Suprapubic skin (tissue), 4 donors: Measurements from ENCODE around the gene TMEM45B. TPM values are rescaled to one million over a fixed set of nuclear protein-coding genes. Genes with fewer than 3 reads are reported as not detected.

Experiments used
- DNase-seq, 2 donors: peaks; one replicate each; pipeline ENCODE4 v3.0.0-alpha.2; 2019; ENCODE audit warnings: low spot score in 2 of 2
- H3K27ac ChIP-seq: fragments of 200-600 bp; sonication (generic); one replicate; pipeline ENCODE4 v1.5.1; 2019
- H3K27me3 ChIP-seq: fragments of 200-600 bp; sonication (generic); one replicate; pipeline ENCODE4 v1.5.1; 2019
- H3K36me3 ChIP-seq: fragments of 200-600 bp; sonication (generic); one replicate; pipeline ENCODE4 v1.5.1; 2019
- H3K4me1 ChIP-seq: fragments of 200-600 bp; sonication (generic); one replicate; pipeline ENCODE4 v1.5.1; 2019
- H3K4me3 ChIP-seq: fragments of 200-600 bp; sonication (generic); one replicate; pipeline ENCODE4 v1.5.1; 2019; ENCODE audit warnings: mild to moderate bottlenecking
- H3K9me3 ChIP-seq: fragments of 200-600 bp; sonication (generic); one replicate; pipeline ENCODE4 v1.5.1; 2019
- EP300 ChIP-seq: sonication (generic); formaldehyde crosslinking; IDR thresholded peaks from one replicate; pipeline ENCODE4 v1.6.1; 2017; ENCODE audit warnings: antibody characterized with exemption
- POLR2A ChIP-seq, 2 donors: fragments of 450-650 bp; IDR thresholded peaks; one replicate each; pipeline ENCODE4 v1.6.1; 2017; ENCODE audit warnings: antibody characterized with exemption in 2 of 2, mild to moderate bottlenecking in 2 of 2, moderate library complexity in 2 of 2
- POLR2AphosphoS5 ChIP-seq, 3 donors: sonication (generic); formaldehyde crosslinking; IDR thresholded peaks; one replicate each; pipeline ENCODE4 v1.6.1; 2017; ENCODE audit warnings: antibody characterized with exemption in 3 of 3
- whole genome bisulfite sequencing: methylation state at CpG from one replicate; pipeline ENCODE4 v1.1.5; 2018; 5-methylcytosine and 5-hydroxymethylcytosine counted together
- total RNA-seq, 4 donors: library from RNA; depleted of rRNA; stranded (reverse); fragments of >200 nt; gene quantifications; one replicate each; pipeline ENCODE4 v1.1.0, GENCODE V29; 2016
- TF ChIP-seq, protein P1 (sequence below), 2 donors: fragments of 200-600 bp in 1 of 2; fragments of 450-650 bp in 1 of 2; sonication (generic) in 1 of 2; IDR thresholded peaks; one replicate each; pipeline ENCODE4 v1.5.1; 2016 to 2019; ENCODE audit warnings: antibody characterized with exemption in 2 of 2, mild to moderate bottlenecking in 1 of 2, moderate library complexity in 1 of 2

The TMEM45B gene
- total RNA-seq, 4 donors from 2014 or later, result 19.9 to 42.0 (median 35.9) TPM

DNA sequence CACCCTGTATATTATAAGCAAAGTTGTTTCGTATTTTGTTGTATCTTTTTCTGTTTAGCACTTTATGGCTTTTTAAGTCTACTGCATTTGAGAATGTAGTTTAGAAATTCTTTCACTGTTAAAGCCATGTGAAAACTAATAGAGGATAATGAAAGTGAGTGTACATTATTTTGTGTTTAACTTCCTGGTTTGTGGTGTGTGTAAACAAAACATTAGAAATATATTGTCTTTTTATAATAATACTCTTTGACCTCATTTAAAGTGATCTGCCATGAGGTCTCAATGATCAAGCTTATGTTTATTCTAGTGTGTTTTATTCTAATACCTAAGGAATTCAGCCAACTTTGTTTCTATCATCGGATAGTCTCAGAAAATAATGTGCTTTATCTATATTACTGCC lies 27.4 kb upstream of the TMEM45B start:
- H3K27me3 ChIP-seq, result peaks cover 3% of the 10 kb centered on the region
- TF ChIP-seq POLR2A (IDR thresholded peaks at IDR 0.05) (no peak), POLR2AphosphoS5 (IDR thresholded peaks at IDR 0.05) (no peak), EP300 (no peak)
- TF ChIP-seq, protein P1, sequence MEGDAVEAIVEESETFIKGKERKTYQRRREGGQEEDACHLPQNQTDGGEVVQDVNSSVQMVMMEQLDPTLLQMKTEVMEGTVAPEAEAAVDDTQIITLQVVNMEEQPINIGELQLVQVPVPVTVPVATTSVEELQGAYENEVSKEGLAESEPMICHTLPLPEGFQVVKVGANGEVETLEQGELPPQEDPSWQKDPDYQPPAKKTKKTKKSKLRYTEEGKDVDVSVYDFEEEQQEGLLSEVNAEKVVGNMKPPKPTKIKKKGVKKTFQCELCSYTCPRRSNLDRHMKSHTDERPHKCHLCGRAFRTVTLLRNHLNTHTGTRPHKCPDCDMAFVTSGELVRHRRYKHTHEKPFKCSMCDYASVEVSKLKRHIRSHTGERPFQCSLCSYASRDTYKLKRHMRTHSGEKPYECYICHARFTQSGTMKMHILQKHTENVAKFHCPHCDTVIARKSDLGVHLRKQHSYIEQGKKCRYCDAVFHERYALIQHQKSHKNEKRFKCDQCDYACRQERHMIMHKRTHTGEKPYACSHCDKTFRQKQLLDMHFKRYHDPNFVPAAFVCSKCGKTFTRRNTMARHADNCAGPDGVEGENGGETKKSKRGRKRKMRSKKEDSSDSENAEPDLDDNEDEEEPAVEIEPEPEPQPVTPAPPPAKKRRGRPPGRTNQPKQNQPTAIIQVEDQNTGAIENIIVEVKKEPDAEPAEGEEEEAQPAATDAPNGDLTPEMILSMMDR (IDR thresholded peaks at IDR 0.05), result no peak
- H3K4me3 ChIP-seq, result no peak overlapping the region
- WGBS, result 82% methylated on average over 2 of the region's 2 CpGs
- H3K36me3 ChIP-seq, result no peaks in the 10 kb centered on the region
- no peak for DNase-seq
- H3K27ac ChIP-seq, result no peak overlapping the region
- H3K9me3 ChIP-seq, result no peaks in the 10 kb centered on the region
- peaks cover 9% of the 10 kb centered on the region for H3K4me1 ChIP-seq

DNA sequence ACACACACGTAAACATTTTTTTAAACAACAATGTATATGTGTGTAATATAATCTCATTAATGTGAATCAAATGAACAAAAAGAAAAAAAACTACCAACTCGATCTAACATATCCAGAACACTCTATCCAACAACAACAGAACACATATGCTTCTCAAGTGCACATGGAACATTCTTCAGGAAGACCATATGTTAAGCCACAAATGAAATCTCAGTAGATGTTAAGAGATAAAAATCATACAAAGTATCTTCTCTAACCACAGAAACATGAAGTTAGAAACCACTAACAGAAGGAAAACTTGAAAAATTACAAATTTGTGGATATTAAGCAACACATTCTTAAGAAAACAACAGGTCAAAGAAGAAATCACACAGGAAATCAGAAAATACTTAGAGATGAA lies 25.5 kb upstream of the TMEM45B start:
- Histone ChIP-seq H3K27me3 (peaks cover 3% of the 10 kb centered on the region), H3K9me3 (no peaks in the 10 kb centered on the region), H3K4me1 (peaks cover 9% of the 10 kb centered on the region), H3K27ac (no peak overlapping the region), H3K4me3 (no peak overlapping the region), H3K36me3 (no peaks in the 10 kb centered on the region)
- WGBS, result 50% methylated on average over 2 of the region's 2 CpGs
- DNase-seq, result no peak
- no peak for TF ChIP-seq EP300
- TF ChIP-seq, protein P1 (IDR thresholded peaks at IDR 0.05), result no peak
- no peak for TF ChIP-seq POLR2AphosphoS5 (IDR thresholded peaks at IDR 0.05)
- TF ChIP-seq POLR2A (IDR thresholded peaks at IDR 0.05), result no peak

DNA sequence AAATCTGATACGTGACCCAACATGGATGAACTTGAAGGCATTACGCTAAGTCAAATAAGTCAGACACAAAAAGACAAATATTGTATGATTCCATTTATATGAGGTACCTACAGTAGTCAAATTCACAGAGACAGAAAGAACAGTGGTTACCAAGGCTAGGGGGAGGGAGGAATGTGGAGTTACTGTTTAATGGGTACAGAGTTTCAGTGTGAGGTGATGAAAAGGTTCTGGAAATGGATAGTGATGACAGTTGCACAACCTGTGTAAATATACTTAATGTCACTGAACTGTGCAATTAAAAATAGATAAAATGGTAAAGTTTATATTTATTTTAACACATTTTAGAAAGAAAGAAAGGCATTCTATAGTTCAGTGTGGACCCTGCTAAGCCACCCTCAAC lies 24.1 kb upstream of the TMEM45B start:
- H3K27ac ChIP-seq, result no peak overlapping the region
- no peak overlapping the region for H3K4me3 ChIP-seq
- peaks cover 3% of the 10 kb centered on the region for H3K27me3 ChIP-seq
- H3K4me1 ChIP-seq, result peaks cover 9% of the 10 kb centered on the region
- TF ChIP-seq POLR2A (IDR thresholded peaks at IDR 0.05) (no peak), POLR2AphosphoS5 (IDR thresholded peaks at IDR 0.05) (no peak), EP300 (no peak)
- TF ChIP-seq, protein P1 (IDR thresholded peaks at IDR 0.05), result no peak
- no peak for DNase-seq
- H3K36me3 ChIP-seq, result no peaks in the 10 kb centered on the region
- 97% methylated on average over 2 of the region's 2 CpGs for WGBS
- H3K9me3 ChIP-seq, result no peaks in the 10 kb centered on the region

DNA sequence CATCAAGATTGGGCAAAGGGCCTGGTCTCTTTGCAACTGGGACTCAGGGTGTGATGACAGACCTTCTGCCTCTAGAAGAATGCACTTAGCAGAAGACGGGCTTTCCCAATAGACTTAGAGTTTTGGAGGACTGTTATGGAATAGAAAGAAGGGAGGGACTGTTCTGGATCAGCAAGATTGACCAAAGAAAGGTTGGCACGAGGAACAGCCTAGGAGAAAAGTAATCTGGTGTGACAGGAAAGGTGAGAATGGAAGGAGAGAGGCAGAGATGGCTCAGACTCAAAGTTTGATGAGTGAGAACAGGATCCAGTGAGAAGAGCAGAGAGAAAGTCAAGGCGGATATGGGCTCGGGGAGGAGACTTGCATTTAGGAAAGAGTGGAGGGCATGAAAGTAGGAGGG lies 23.0 kb upstream of the TMEM45B start:
- TF ChIP-seq POLR2AphosphoS5 (IDR thresholded peaks at IDR 0.05) (no peak), POLR2A (IDR thresholded peaks at IDR 0.05) (no peak), EP300 (no peak)
- TF ChIP-seq, protein P1 (IDR thresholded peaks at IDR 0.05), result no peak
- WGBS, result 55% methylated on average over 4 of the region's 4 CpGs
- Histone ChIP-seq H3K36me3 (no peaks in the 10 kb centered on the region), H3K9me3 (no peaks in the 10 kb centered on the region), H3K27ac (no peak overlapping the region), H3K27me3 (peaks cover 3% of the 10 kb centered on the region), H3K4me1 (peaks cover 9% of the 10 kb centered on the region), H3K4me3 (no peak overlapping the region)
- no peak for DNase-seq

DNA sequence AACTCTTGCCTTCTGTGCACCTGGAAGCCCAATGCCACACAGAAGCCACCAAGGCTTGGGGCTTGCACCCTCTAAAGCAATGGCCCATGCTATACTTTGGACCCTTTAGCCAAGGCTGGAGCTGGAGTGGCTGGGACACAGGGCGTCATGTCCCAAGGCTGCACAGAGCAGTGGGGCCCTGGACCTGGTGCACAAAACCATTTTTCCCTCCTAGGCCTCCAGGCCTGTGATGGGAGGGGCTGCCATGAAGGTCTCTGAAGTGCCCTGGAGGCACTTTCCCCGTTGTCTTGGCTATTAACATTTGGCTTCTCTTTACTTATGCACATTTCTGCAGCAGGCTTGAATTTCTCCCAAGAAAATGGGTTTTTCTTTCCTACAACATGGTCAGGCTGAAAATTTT lies 20.6 kb upstream of the TMEM45B start:
- no peak for TF ChIP-seq EP300
- TF ChIP-seq, protein P1 (IDR thresholded peaks at IDR 0.05), result no peak
- no peak for TF ChIP-seq POLR2A (IDR thresholded peaks at IDR 0.05)
- TF ChIP-seq POLR2AphosphoS5 (IDR thresholded peaks at IDR 0.05), result no peak

More for the DNA sequence above, 20.6 kb upstream of the TMEM45B start:
- Histone ChIP-seq H3K36me3 (no peaks in the 10 kb centered on the region), H3K4me3 (no peak overlapping the region), H3K4me1 (peaks cover 9% of the 10 kb centered on the region), H3K9me3 (no peaks in the 10 kb centered on the region), H3K27me3 (no peaks in the 10 kb centered on the region), H3K27ac (no peak overlapping the region)
- no peak for DNase-seq
- WGBS, result 38% methylated on average over 1 of the region's 2 CpGs
